ENCODE data around the gene NAV2.

Gene NAV2

GRCh38 chr11:19774817-19775580, 62.4 kb downstream of the NAV2 start:
- DNase-seq (ENCODE audit: low spot score): no peak

DNA sequence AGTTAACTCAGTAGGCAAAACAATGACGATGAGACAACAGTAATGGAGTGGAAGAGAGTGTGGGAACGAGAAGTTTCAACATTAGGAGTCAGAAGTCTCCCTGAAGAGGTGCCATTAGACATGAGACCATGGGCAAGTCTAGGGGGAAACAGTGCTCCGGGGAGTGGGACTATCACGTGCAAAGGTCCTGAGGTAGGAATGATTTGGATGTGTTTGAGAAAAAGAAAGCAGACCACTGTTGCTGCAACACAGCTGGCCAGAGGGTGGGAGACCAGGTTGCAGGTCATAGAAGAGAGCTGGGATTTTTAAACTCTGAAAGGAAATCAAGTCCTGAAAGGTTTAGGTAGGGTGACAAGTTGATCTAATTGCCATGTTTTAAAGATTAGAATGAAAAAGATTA, 63.0 kb downstream of the NAV2 start:
- no peak for DNase-seq (ENCODE audit: low spot score)

GRCh38 chr11:19777039-19777376, 64.4 kb downstream of the NAV2 start:
- DNase-seq (ENCODE audit: low spot score): peak; percentile 44

GRCh38 chr11:19777377-19778102, 64.9 kb downstream of the NAV2 start:
- DNase-seq (ENCODE audit: low spot score): peak; percentile 82

GRCh38 chr11:19779740-19780139, 67.1 kb downstream of the NAV2 start:
- DNase-seq (ENCODE audit: low spot score): no peak

- DNase-seq (ENCODE audit: low spot score): no peak
These were observed 68.7 kb downstream of the NAV2 start for GRCh38 chr11:19781351-19781750.

DNA sequence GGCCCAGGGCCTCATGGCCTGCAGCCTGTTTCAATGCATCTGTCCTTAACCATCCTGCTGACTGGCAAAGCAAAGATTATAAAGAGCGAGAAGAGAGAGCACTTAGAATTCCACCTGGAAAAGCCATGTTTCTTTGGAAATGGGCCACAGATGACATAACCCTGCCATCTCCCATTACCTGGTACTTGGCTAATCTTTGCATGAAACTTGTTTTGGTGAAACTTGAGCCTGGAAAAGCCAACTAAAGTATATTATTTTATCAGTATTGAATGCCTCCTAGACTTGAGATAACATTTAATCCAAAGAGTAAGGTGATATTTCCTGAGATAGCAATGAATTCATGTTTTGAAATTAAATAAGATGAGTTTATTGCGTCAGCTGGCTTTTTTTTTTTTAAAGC, 72.6 kb downstream of the NAV2 start:
- no peak for DNase-seq (ENCODE audit: low spot score)

GRCh38 chr11:19786644-19787043, 74.0 kb downstream of the NAV2 start:
- DNase-seq (ENCODE audit: low spot score): no peak

- no peak for DNase-seq (ENCODE audit: low spot score)
These were observed 75.8 kb downstream of the NAV2 start for GRCh38 chr11:19788435-19788834.

DNA sequence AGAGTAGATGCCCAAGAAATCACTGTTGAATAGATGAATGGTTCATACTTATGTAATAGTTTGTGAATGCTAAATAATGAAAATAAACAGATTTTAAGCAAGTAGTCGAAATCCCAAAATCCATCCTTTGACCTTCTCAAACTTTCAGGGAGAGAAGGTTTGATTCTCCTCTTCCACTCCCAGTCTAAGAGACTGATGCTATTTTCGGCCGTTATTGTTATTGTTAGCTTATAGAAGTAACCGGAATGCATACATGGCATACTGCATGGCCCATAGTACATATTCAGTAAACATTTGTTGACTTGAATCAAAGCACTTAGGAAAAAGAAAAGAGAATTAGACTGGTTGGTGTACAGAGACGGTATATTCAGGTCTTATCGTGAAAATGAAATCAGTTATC, 76.6 kb downstream of the NAV2 start:
- no peak for DNase-seq (ENCODE audit: low spot score)

- DNase-seq (ENCODE audit: low spot score): no peak
These were observed 77.4 kb downstream of the NAV2 start for GRCh38 chr11:19789835-19790710.

- DNase-seq (ENCODE audit: low spot score): no peak
These were observed 78.4 kb downstream of the NAV2 start for GRCh38 chr11:19790831-19791552.

- no peak for DNase-seq (ENCODE audit: low spot score)
These were observed 79.9 kb downstream of the NAV2 start for GRCh38 chr11:19792510-19792909.

- no peak for DNase-seq (ENCODE audit: low spot score)
These were observed 80.7 kb downstream of the NAV2 start for GRCh38 chr11:19793326-19793725.

DNA sequence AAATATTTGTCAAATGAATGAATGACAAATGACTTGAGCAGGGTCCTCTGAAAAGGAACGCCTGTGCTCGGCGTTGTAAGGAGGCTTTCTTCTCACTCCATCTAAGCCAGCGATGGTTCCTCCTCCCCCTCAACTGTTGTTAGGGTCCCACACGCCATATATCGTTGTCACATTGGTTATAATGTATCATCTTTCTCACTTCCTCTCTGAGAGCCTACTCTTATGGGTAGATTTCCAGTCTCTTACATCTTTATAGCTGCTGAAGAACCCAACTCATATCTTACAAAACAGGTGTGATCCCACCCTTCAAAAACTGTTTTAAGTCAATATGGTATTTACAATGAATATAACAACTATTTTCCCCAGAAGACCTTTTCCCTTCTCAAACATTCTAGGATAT, 81.5 kb downstream of the NAV2 start:
- no peak for DNase-seq (ENCODE audit: low spot score)

- no peak for DNase-seq (ENCODE audit: low spot score)
These were observed 82.4 kb downstream of the NAV2 start for GRCh38 chr11:19795082-19795481.

- no peak for DNase-seq (ENCODE audit: low spot score)
These were observed 87.5 kb downstream of the NAV2 start for GRCh38 chr11:19800162-19800561.

DNA sequence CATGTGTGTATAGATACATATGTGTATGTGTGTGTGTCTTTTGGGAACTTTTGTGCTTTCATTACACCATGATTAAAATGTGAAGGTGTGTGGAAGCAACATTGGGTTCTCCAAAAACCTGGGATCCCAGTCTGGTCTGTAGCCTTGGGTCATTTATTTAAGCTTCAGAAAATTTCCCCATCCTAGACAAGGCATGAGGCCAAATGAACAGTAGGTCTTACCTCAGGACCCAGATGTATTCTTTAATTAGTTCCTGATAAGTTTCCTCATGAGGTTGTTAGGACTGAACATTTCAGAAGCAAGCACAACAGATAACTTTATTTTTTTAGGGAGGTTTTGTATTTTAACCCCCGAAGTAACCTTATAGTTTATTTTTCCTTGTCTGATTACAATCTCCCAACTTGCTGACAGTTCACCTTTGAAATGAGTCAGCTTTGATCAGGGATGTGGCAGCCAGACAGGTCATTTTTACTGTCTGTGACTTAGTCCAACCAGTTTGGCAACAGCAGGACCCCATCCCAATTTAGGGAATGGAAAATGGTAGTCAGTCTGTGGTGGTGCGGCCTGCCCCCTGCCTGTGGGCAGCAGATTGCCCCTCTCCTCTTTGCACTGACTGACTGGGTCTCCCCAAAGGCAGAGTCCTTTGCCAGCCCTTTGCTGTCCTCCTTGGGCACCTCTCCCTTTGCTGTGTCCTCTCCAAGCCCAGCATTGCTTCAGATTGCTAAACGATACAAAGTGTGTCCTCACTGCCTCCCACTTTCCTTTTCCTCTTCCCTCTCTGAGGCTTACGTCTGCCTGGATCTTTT, 88.3 kb downstream of the NAV2 start:
- no peak for DNase-seq (ENCODE audit: low spot score)

DNA sequence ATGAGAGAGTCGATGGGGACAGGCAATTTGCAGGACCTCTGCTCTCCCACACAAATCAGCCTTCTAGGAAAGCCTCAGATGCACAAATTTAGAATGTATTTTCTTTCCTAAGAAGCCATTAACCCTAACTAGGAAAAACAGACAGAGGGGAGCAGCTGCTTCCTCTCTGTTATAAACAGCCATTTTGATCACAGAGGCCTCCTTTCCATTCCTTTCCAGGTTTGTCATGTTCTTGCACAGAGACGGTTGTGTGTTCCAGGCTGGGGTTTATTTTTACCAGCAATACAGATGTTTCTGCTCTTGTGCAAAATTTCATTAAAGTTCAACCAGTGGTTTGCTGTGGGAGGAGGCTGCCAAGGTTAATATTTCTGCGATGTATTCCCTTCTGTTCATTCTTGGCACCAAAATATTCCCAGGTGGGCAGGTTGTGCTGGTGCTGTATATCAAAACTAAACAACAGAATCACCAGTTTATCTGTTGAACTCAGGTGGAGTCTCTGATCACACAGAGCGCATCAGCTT, 90.2 kb downstream of the NAV2 start:
- DNase-seq (ENCODE audit: low spot score): no peak

GRCh38 chr11:19803506-19803998, 90.9 kb downstream of the NAV2 start:
- DNase-seq (ENCODE audit: low spot score): no peak

DNA sequence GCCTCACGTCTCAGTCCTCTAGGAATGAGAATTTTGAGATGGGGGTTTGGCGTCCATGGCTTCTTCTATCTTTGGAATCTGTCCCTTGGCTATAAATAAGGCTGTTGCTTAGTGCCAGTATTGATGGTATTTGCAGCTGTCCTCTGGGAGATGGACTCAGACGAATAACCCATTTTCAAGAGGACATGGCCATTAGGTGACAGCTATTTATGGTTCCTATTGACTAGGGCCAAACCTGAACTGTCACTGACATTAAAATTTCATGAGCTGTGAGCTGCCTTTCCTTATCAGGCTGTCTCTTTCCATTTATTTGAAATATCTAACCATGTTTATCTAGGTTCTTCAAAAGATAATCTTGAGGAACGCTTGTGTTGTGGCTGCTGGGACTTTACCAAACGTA, 92.7 kb downstream of the NAV2 start:
- DNase-seq (ENCODE audit: low spot score): no peak

Measured in hepatic stellate cell (primary cell).